ENCODE data around the gene DLG2.

The DLG2 gene

DNA sequence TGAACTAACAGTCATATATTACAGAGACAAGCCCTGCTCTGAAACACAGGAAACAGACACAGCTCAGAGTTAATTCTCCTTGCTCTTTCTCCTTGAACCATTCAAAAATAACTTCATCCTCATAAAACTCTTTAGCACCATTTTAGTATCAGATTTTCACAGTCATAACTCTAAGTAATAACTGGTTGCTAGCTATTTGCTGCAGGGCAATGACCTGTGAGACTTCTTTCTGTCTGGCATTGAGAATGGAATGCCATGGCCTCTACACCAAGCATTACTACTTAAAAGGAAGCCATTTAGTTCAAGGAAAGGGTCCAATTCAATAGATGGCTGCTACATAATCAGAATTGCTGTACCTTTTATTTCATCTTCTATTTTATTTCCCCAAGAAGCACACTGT is 2154.3 kb downstream of the DLG2 start:
- H3K9me2 ChIP-seq (replicated peaks; ENCODE audit: control insufficient read depth, low read length), result no peaks in the 10 kb centered on the region
- H3K27me3 ChIP-seq (ENCODE audit: control insufficient read depth, low read length), result no peaks in the 10 kb centered on the region
- no peak overlapping the region for H3K4me2 ChIP-seq (ENCODE audit: low read length)
- H3K36me3 ChIP-seq (ENCODE audit: control insufficient read depth, low read length), result no peaks in the 10 kb centered on the region
- no peaks in the 10 kb centered on the region for H4K20me1 ChIP-seq (ENCODE audit: control insufficient read depth, insufficient read depth, low read depth, low read length)
- no peak overlapping the region for H3K27ac ChIP-seq (ENCODE audit: low read depth, low read length)
- H3K4me3 ChIP-seq (ENCODE audit: low read length), result no peak overlapping the region
- peaks cover under 1% of the 10 kb centered on the region; the same call in 1 of the 2 replicates for H3K4me1 ChIP-seq (ENCODE audit: control insufficient read depth, low read length)
- no peak for TF ChIP-seq EZH2phosphoT487 (IDR thresholded peaks at IDR 0.05; ENCODE audit: borderline replicate concordance, low read length)
- TF ChIP-seq, protein P1, sequence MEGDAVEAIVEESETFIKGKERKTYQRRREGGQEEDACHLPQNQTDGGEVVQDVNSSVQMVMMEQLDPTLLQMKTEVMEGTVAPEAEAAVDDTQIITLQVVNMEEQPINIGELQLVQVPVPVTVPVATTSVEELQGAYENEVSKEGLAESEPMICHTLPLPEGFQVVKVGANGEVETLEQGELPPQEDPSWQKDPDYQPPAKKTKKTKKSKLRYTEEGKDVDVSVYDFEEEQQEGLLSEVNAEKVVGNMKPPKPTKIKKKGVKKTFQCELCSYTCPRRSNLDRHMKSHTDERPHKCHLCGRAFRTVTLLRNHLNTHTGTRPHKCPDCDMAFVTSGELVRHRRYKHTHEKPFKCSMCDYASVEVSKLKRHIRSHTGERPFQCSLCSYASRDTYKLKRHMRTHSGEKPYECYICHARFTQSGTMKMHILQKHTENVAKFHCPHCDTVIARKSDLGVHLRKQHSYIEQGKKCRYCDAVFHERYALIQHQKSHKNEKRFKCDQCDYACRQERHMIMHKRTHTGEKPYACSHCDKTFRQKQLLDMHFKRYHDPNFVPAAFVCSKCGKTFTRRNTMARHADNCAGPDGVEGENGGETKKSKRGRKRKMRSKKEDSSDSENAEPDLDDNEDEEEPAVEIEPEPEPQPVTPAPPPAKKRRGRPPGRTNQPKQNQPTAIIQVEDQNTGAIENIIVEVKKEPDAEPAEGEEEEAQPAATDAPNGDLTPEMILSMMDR (IDR thresholded peaks at IDR 0.05; ENCODE audit: low read depth, low read length, poor library complexity, severe bottlenecking), result no peak
- no peaks in the 10 kb centered on the region for H3F3A ChIP-seq (ENCODE audit: control insufficient read depth, insufficient read depth)
- no peaks in the 10 kb centered on the region for H3K9me3 ChIP-seq (ENCODE audit: control insufficient read depth, insufficient read depth, low read length)
- no peaks in the 10 kb centered on the region for H3K79me2 ChIP-seq (ENCODE audit: control insufficient read depth, low read length)

DNA sequence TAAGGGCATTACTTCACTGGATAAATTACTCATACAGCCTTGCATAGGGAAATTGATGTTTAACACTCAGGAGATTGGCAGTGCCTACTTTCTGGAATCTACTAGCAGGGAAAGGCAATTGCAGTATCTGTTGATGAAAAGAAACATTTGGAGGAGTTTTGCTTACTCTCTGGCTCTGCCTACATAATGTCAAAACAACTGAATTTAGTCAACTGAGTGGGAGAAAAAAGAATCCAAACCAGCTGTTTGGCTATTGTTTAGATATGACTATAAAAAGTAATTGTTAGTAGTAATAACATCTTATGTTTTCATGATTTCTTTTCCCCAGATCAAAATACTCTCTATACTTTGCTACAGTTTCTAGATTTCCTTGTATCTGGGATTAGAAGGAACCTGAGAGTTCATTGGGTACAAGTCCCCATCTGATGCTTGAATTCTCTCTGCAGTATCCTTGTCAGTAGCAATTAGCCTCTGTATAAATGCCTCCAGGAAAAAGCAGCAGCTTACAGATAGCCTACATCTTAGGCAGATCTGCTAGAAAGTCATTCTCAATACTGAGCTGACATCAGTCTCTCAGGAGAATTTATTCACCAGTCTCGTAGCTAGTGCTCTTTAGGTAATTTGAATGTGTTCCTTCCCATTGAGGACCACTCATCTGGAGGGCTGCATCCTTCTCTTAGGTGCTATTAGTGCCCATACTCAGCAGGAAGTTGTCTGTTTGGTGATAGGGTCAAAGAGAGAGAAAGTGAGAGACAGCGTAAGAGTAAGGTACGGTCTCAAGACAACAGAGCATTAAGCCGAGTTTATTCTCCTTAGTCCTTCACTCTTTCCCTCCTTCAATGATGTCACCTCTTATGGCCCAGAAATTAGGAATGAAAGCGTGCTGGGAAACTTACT is 2155.1 kb downstream of the DLG2 start:
- no peaks in the 10 kb centered on the region for H3K79me2 ChIP-seq (ENCODE audit: control insufficient read depth, low read length)
- H3K4me3 ChIP-seq (ENCODE audit: low read length), result no peak overlapping the region
- H3K9me2 ChIP-seq (replicated peaks; ENCODE audit: control insufficient read depth, low read length), result no peaks in the 10 kb centered on the region
- no peaks in the 10 kb centered on the region for H3K9me3 ChIP-seq (ENCODE audit: control insufficient read depth, insufficient read depth, low read length)
- H3K27ac ChIP-seq (ENCODE audit: low read depth, low read length), result no peak overlapping the region
- TF ChIP-seq, protein P1 (IDR thresholded peaks at IDR 0.05; ENCODE audit: low read depth, low read length, poor library complexity, severe bottlenecking), result no peak
- TF ChIP-seq EZH2phosphoT487 (IDR thresholded peaks at IDR 0.05; ENCODE audit: borderline replicate concordance, low read length), result no peak
- no peaks in the 10 kb centered on the region for H3K36me3 ChIP-seq (ENCODE audit: control insufficient read depth, low read length)
- no peaks in the 10 kb centered on the region for H3K27me3 ChIP-seq (ENCODE audit: control insufficient read depth, low read length)
- H4K20me1 ChIP-seq (ENCODE audit: control insufficient read depth, insufficient read depth, low read depth, low read length), result no peaks in the 10 kb centered on the region
- no peaks in the 10 kb centered on the region for H3F3A ChIP-seq (ENCODE audit: control insufficient read depth, insufficient read depth)
- H3K4me2 ChIP-seq (ENCODE audit: low read length), result no peak overlapping the region
- no peaks in the 10 kb centered on the region for H3K4me1 ChIP-seq (ENCODE audit: control insufficient read depth, low read length)

DNA sequence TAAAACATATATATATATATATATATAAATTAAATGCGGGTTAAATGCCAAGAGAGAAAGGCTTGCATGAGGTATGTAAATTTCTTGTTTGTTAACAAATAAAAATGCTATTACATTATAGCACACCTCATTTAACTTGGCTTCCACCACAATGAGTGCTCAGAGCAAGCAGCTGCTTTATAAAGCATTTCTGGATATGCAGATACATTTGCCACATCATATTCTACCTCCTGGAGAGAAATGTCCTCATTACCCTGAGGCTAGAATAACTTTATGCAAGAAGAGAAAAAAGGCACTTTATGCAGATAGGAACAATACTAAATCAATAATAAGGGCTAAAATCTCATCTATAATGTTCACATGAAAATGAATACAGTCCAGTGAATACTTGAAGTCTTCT is 2159.3 kb downstream of the DLG2 start:
- H4K20me1 ChIP-seq (ENCODE audit: control insufficient read depth, insufficient read depth, low read depth, low read length), result no peaks in the 10 kb centered on the region
- no peaks in the 10 kb centered on the region for H3K79me2 ChIP-seq (ENCODE audit: control insufficient read depth, low read length)
- H3K9me2 ChIP-seq (replicated peaks; ENCODE audit: control insufficient read depth, low read length), result no peaks in the 10 kb centered on the region
- H3K27me3 ChIP-seq (ENCODE audit: control insufficient read depth, low read length), result no peaks in the 10 kb centered on the region
- no peaks in the 10 kb centered on the region for H3F3A ChIP-seq (ENCODE audit: control insufficient read depth, insufficient read depth)
- no peaks in the 10 kb centered on the region for H3K36me3 ChIP-seq (ENCODE audit: control insufficient read depth, low read length)
- TF ChIP-seq, protein P1 (IDR thresholded peaks at IDR 0.05; ENCODE audit: low read depth, low read length, poor library complexity, severe bottlenecking), result no peak
- no peak for TF ChIP-seq EZH2phosphoT487 (IDR thresholded peaks at IDR 0.05; ENCODE audit: borderline replicate concordance, low read length)
- H3K4me1 ChIP-seq (ENCODE audit: control insufficient read depth, low read length), result no peaks in the 10 kb centered on the region
- H3K9me3 ChIP-seq (ENCODE audit: control insufficient read depth, insufficient read depth, low read length), result no peaks in the 10 kb centered on the region
- no peak overlapping the region for H3K27ac ChIP-seq (ENCODE audit: low read depth, low read length)
- H3K4me3 ChIP-seq (ENCODE audit: low read length), result no peak overlapping the region
- H3K4me2 ChIP-seq (ENCODE audit: low read length), result no peak overlapping the region

Data from DOHH2 (cell line).